Activated T-helper 17 cell treated with anti-CD3 and anti-CD28 coated beads, Interleukin-2, amount 50 U/mL, for 72 hours (primary cell): Measurements from ENCODE around the gene GULP1. TPM values are rescaled to one million over a fixed set of nuclear protein-coding genes. Genes with fewer than 3 reads are reported as not detected.

Source experiments
- ATAC-seq: fragments of 150-1000 bp; cut with Tn5 transposase; replicated peaks from 2 replicates; pipeline ENCODE4 v1.10.0; 2021; ENCODE audit warnings: mild to moderate bottlenecking, moderate library complexity
- H3K27ac Mint-ChIP-seq: one replicate; pipeline ENCODE4 v1.8.0; 2022; ENCODE audit warnings: mixed read lengths
- H3K27me3 Mint-ChIP-seq: one replicate; pipeline ENCODE4 v1.8.0; 2022; ENCODE audit warnings: mixed read lengths
- H3K36me3 Mint-ChIP-seq: one replicate; pipeline ENCODE4 v1.8.0; 2022; ENCODE audit warnings: low read depth, mild to moderate bottlenecking, mixed read lengths
- H3K4me1 Mint-ChIP-seq: one replicate; pipeline ENCODE4 v1.8.0; 2022; ENCODE audit warnings: mixed read lengths
- H3K4me3 Mint-ChIP-seq: one replicate; pipeline ENCODE4 v1.8.0; 2022; ENCODE audit warnings: mild to moderate bottlenecking, mixed read lengths
- H3K9me3 Mint-ChIP-seq: one replicate; pipeline ENCODE4 v1.8.0; 2022; ENCODE audit warnings: mixed read lengths
- total RNA-seq, 2 donors: library from RNA; stranded (reverse); gene quantifications; one replicate each; pipeline ENCODE4 v1.2.3, GENCODE V29; 2022

The GULP1 gene
- total RNA-seq, 2 donors from 2014 or later, result not detected

DNA sequence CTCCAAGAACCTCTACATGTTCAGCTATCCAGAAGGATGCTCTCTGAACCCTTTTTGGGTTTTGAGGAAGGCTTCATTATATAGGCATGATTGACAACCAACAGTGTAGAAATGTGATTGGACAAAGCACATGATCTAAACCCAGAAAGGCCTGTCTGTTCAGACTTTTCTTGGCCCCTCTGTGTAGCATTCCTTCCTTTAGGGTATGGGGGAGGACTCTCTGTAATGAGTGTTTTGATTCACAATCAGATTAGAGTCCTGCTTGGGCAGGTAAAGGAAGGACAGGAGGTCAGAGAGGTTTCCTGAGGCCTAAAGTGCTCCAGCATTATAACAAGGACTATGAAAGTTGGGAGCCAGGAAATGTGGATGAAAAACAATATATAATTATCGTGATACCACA is 13.6 kb downstream of the GULP1 start:
- peaks cover 7% of the 10 kb centered on the region for H3K27me3 Mint-ChIP-seq
- no peak for ATAC-seq
- no peaks in the 10 kb centered on the region for H3K36me3 Mint-ChIP-seq
- H3K4me1 Mint-ChIP-seq, result no peaks in the 10 kb centered on the region
- H3K9me3 Mint-ChIP-seq, result no peaks in the 10 kb centered on the region
- no peak overlapping the region for H3K4me3 Mint-ChIP-seq
- no peak overlapping the region for H3K27ac Mint-ChIP-seq

DNA sequence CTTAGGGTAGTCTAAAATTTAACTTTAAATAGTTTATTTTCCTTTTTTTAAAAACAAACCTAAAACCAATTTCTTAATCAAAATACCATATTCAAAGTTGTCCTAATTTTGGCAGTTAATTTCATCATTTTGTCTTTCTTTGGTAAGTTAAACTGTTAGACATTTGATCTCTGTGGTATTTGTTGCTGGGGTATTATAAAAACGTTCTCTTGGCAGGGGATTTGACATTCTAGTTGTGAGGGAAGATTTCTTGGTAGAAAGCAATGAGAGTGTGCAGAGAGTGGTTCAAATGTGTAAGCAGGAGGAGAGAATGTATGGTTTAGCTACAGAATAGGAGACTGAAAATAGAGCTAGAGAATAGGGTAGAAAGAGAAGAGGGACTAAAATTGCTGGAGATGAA is 14.6 kb downstream of the GULP1 start:
- Mint-ChIP-seq H3K4me1 (no peaks in the 10 kb centered on the region), H3K4me3 (no peak overlapping the region), H3K27me3 (peaks cover 6% of the 10 kb centered on the region), H3K9me3 (no peaks in the 10 kb centered on the region), H3K36me3 (no peaks in the 10 kb centered on the region), H3K27ac (no peak overlapping the region)
- no peak for ATAC-seq

DNA sequence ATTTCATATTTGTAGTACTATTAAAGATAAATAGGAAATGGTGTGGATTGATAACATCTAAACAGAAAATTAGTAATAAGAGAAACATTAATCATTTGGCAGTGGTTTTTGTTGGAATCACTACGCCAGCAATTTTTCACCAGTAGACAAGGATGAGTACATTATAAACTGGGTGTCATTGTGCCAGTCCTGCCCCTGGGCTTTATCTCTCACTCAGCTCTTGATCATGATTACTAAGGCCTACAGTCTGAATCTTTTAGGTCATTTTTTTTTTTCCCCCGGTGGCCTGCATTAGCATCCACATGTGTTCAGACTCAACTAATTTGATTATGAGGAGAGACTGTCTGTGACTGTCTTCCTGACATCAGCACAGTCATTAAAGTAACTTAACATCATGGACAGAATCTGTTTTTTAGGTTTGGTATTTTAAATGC is 16.2 kb downstream of the GULP1 start:
- H3K27ac Mint-ChIP-seq, result no peak overlapping the region

GRCh38 chr2:188308483-188308882 is 16.8 kb downstream of the GULP1 start:
- Mint-ChIP-seq H3K27ac (no peak overlapping the region), H3K36me3 (no peaks in the 10 kb centered on the region), H3K9me3 (peaks cover 3% of the 10 kb centered on the region), H3K4me1 (no peaks in the 10 kb centered on the region), H3K27me3 (no peaks in the 10 kb centered on the region), H3K4me3 (no peak overlapping the region)
- ATAC-seq, result no peak

More for the DNA sequence above, 16.2 kb downstream of the GULP1 start:
- ATAC-seq, result no peak
- Mint-ChIP-seq H3K4me3 (no peak overlapping the region), H3K36me3 (no peaks in the 10 kb centered on the region), H3K9me3 (peaks cover under 1% of the 10 kb centered on the region), H3K4me1 (no peaks in the 10 kb centered on the region), H3K27me3 (peaks cover 4% of the 10 kb centered on the region)

DNA sequence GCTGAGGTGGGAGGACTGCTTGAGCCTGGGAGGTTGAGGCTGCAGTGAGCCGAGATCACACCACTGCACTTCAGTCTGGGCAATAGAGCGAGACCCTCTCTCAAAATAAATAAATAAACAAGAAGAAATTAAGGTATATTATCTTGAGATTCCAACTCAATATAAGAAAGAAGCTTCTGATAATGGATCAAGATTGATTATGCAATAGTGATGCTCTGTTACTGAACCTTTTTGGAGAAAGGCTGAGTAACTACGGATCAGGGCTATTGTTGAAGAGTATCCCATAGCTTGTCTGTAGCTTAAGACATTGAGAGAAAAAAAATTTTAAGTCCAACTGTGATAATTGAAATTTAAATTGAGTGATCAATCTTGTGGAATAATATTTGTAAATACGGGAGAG is 17.7 kb downstream of the GULP1 start:
- Mint-ChIP-seq H3K27ac (no peak overlapping the region), H3K4me1 (no peaks in the 10 kb centered on the region), H3K36me3 (no peaks in the 10 kb centered on the region), H3K9me3 (peaks cover 3% of the 10 kb centered on the region), H3K27me3 (no peaks in the 10 kb centered on the region), H3K4me3 (no peak overlapping the region)
- no peak for ATAC-seq

DNA sequence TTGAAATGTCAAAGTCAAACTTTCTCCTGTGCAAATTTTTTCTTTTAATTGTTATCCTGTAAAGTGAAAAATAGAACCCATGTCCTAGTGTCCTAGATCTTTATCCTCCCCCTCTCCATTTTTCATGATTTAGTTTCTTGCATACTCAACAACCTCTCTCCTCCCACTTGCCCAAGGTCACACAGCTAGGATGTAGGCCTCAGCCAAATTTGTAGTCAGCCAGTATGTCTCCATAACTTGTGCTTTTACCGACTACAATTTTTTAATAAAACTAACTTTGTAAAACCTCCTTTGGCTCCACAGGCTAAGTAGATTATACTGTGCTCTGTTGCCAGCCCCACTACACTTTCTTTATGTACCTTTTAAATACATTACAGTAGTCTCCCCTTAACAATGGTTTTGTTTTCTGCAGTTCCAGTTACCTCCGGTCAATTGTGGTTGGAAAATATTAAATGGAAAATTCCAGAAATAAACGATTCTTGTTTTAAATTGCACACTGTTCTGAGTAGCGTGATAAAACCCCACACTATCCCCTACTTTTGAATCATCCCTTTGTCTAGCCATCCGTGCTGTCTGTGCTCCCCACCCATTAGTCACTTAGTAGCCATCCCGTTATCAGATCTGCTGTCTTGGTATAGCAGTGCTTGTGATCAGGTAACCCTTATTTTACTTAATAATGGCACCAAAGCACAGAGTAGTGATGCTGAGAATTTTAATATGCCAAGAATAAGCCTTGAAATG is 22.8 kb downstream of the GULP1 start:
- Mint-ChIP-seq H3K27me3 (no peaks in the 10 kb centered on the region), H3K36me3 (no peaks in the 10 kb centered on the region), H3K4me1 (no peaks in the 10 kb centered on the region), H3K27ac (no peak overlapping the region), H3K9me3 (peaks cover 3% of the 10 kb centered on the region), H3K4me3 (no peak overlapping the region)
- ATAC-seq, result no peak

- Mint-ChIP-seq H3K9me3 (peaks cover 6% of the 10 kb centered on the region), H3K27me3 (no peaks in the 10 kb centered on the region), H3K27ac (no peak overlapping the region), H3K36me3 (no peaks in the 10 kb centered on the region), H3K4me1 (no peaks in the 10 kb centered on the region), H3K4me3 (no peak overlapping the region)
- no peak for ATAC-seq
Observed at GRCh38 chr2:188315750-188316149, 24.1 kb downstream of the GULP1 start.

DNA sequence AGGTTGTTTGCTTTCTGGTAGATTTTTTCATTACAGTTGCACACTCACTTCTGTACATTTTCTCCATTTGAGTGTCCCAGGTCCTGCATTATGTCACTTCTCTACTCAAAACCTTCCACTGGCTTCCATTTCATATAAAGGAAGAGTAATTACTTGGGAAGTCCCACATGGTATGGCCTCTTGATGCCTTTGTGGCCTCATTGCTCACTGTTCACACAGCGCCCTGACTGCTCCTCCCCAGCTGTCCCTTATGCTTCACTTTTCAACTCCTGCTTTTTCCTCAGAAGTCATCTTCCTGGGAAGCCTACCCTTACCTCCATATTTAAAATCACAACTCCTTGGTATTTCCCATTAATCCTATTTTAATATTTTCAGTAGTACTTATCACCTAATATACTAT is 24.7 kb downstream of the GULP1 start:
- Mint-ChIP-seq H3K27me3 (no peaks in the 10 kb centered on the region), H3K9me3 (peaks cover 6% of the 10 kb centered on the region)

DNA sequence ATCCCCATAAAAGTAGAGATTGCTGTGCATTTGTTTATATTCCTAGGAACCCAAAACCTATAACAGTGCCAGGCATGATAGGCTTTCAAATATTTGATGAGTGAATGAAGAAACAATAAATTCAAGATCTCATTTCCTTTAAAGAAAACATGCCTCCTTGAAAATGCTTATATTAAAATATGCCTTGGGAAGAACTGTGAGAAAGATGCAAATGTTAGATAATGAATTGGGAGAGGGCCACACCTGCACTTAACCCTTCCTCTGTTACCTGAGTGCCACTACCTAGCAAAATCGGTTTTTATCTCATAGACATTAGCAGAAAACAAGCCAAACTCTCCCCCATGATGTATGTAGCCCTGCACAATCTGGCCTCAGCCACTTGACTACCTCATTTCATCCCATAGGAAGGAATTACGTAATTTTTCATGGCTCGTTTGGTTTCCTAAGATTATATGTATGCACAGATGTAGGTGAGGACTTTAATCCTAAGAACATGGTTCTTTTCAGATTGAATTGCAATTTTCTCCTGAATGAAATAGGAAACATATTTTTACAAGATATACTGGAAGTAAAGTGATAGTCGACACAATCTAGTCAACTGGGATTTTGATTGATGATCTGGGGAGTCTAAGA is 25.2 kb downstream of the GULP1 start:
- Mint-ChIP-seq H3K4me3 (no peak overlapping the region), H3K27ac (no peak overlapping the region), H3K4me1 (no peaks in the 10 kb centered on the region), H3K27me3 (no peaks in the 10 kb centered on the region), H3K9me3 (peaks cover 6% of the 10 kb centered on the region), H3K36me3 (no peaks in the 10 kb centered on the region)
- ATAC-seq, result no peak

More for the DNA sequence above, 24.7 kb downstream of the GULP1 start:
- Mint-ChIP-seq H3K4me1 (no peaks in the 10 kb centered on the region), H3K27ac (no peak overlapping the region), H3K36me3 (no peaks in the 10 kb centered on the region), H3K4me3 (no peak overlapping the region)
- no peak for ATAC-seq

DNA sequence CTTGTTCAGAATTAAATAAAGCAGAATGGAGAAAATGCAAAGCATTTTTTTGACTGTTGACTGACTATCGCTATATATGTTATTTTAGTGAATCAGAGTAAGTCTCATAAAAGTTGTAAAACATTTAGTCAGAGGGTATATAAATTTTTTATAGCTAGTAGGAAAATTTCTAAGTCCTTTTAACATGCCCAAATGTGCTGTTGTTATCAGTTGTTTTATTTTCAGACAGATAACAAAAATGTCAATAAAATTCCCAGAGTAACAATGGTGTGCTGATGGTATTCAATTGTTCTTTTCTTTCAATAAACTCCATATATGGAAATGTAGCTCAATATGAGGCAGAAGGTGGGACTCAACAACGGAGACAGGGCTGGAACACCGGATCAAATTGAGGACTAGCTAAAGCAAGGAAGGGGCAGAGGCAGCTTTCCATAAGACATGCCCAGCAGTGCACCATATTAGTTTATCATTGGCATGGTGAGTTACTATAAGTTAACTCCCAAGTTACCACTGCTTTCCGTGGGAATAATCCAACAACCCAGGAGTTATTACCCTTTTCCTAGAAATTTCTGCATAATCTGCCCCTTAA is 26.6 kb downstream of the GULP1 start:
- Mint-ChIP-seq H3K36me3 (no peaks in the 10 kb centered on the region), H3K27me3 (no peaks in the 10 kb centered on the region), H3K4me3 (no peak overlapping the region), H3K4me1 (no peaks in the 10 kb centered on the region), H3K27ac (no peak overlapping the region), H3K9me3 (peaks cover 3% of the 10 kb centered on the region)
- ATAC-seq, result no peak

- Mint-ChIP-seq H3K27ac (no peak overlapping the region), H3K4me3 (no peak overlapping the region), H3K9me3 (peaks cover 3% of the 10 kb centered on the region), H3K36me3 (no peaks in the 10 kb centered on the region), H3K27me3 (no peaks in the 10 kb centered on the region), H3K4me1 (no peaks in the 10 kb centered on the region)
- ATAC-seq, result no peak
Observed at GRCh38 chr2:188319838-188320237, 28.2 kb downstream of the GULP1 start.

- H3K27me3 Mint-ChIP-seq, result no peaks in the 10 kb centered on the region
- no peak overlapping the region for H3K27ac Mint-ChIP-seq
- no peaks in the 10 kb centered on the region for H3K4me1 Mint-ChIP-seq
- no peaks in the 10 kb centered on the region for H3K36me3 Mint-ChIP-seq
- H3K4me3 Mint-ChIP-seq, result no peak overlapping the region
- peaks cover 3% of the 10 kb centered on the region for H3K9me3 Mint-ChIP-seq
- no peak for ATAC-seq
Observed at GRCh38 chr2:188320861-188321260, 29.2 kb downstream of the GULP1 start.

- Mint-ChIP-seq H3K4me3 (no peak overlapping the region), H3K36me3 (no peaks in the 10 kb centered on the region), H3K4me1 (no peaks in the 10 kb centered on the region), H3K27me3 (no peaks in the 10 kb centered on the region), H3K27ac (no peak overlapping the region), H3K9me3 (peaks cover 3% of the 10 kb centered on the region)
- ATAC-seq, result no peak
Observed at GRCh38 chr2:188322569-188323551, 31.2 kb downstream of the GULP1 start.

DNA sequence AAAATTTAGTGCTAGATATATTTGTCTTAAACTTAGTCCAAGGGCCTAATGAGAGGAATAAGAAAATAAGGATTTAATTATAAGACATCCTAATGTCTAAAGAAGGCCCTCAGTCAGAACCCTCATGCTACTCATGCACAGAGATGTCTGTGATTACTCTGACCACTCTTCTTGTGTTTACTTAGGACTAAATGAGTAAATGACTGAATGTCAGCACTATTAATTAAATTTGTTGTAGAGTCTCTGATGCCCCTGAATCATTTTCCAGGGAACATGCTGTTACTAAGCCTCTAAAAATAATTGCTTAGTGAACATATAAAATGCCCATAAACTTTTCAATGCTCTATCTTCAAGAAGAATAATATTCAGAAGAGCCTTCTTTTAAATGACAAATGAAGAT is 32.4 kb downstream of the GULP1 start:
- no peak overlapping the region for H3K27ac Mint-ChIP-seq
- no peaks in the 10 kb centered on the region for H3K36me3 Mint-ChIP-seq
- H3K9me3 Mint-ChIP-seq, result peaks cover 3% of the 10 kb centered on the region
- no peaks in the 10 kb centered on the region for H3K4me1 Mint-ChIP-seq
- no peak overlapping the region for H3K4me3 Mint-ChIP-seq
- ATAC-seq, result no peak
- no peaks in the 10 kb centered on the region for H3K27me3 Mint-ChIP-seq
